Hematopoietic multipotent progenitor cell (in vitro differentiated cells): ENCODE measurements around the gene ANGPTL4. TPM values are rescaled to one million over a fixed set of nuclear protein-coding genes. Genes with fewer than 3 reads are reported as not detected.
A peak's percentile ranks its signal among the peaks of the same experiment; 100 is the strongest.
"Not testable (repeated sequence)": the region's sequence is repeated elsewhere in the genome, so short reads cannot be mapped to it uniquely, and the experiment has no call there.

Source experiments
- DNase-seq, 3 donors: peaks; one replicate each; pipeline ENCODE4 v3.0.0-alpha.2; 2011 to 2015; ENCODE audit warnings: low read depth in 2 of 3, low spot score in 2 of 3
- total RNA-seq: library from RNA; depleted of rRNA; stranded (reverse); fragments of >200 nt; gene quantifications from one replicate; pipeline ENCODE4 v1.2.3, GENCODE V29; 2012

Gene ANGPTL4
- total RNA-seq, 1 donor, result 0.27 TPM

DNA sequence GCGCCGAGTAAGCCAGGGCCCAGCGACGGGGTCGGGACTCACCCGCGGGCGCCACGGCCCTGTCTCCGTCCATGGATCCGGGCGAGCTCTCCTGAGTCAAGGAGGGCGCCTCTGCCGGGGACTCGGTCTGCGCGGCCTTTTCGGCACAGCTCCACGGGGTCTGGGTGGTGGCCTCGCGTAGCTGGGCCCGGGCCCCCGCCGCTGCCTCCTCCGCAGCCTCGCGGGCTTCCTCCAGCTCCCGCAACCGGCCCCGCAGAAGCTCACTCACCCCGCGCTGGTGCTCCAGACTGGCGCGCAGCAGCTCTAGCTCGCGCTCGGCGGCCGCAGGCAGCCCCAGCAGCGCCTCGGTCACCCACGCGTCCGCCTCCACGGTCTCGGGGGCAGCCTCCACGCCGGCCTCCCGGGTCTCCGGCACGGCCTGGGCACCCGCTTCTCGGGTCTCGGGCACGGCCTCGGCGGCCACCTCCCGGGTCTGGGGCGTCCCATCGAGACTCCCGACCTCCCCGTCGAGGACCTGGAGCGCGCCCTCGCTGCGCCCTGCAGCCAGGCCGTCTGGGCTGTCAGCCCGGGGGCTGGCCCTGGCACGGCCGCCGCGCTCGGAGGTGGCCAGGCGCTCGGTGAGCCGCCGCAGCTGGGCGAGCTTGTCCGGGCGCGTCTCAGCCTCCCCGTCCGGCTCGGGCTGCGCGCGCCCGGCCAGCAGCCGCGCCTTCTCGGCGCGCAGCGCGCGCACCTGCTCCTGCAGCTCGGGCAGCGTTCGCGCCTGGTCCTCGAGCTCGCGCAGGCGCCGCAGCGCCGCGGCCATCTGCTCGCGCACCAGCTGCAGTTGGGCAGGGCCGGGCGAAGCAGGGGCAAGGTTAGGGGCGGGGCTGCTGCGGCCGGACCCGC is 29.3 kb upstream of the ANGPTL4 start:
- DNase-seq, result peak in 1 of 3 donors; percentile 55

DNA sequence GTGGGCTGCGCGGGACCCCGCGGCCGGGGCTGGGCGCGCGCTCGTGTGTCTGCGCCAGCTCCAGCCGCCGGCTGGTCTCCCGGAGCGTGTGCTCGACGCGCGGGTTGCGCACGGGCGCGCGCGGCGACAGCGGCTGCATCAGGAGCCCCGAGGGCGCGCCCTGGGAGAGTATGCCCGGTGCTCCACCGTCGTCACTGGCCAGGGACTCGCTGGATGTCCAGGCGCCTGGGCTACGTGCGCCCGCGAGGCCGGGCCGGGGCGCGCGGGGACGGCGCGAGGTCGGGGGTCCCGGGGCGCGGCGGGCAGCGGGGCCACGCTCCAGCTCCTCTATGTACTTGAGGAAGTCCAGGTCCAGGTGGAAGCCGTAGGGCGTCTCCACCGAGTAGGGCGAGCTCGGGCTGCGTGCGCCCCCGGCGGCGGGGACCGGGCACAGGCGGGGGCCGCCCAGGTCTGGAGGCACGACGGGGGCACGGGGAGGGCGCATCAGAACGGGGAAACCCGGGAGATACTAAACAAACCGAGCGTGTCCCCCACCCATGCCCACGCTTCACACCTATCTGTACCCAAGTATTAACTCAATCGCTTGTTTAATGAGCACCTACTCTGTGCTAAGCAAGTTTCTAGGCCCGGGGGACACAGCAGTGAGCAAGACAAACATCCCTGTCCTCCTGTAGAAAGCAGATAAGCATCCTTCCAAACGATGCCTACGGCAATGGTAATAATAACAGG is 28.4 kb upstream of the ANGPTL4 start:
- no peak for DNase-seq

DNA sequence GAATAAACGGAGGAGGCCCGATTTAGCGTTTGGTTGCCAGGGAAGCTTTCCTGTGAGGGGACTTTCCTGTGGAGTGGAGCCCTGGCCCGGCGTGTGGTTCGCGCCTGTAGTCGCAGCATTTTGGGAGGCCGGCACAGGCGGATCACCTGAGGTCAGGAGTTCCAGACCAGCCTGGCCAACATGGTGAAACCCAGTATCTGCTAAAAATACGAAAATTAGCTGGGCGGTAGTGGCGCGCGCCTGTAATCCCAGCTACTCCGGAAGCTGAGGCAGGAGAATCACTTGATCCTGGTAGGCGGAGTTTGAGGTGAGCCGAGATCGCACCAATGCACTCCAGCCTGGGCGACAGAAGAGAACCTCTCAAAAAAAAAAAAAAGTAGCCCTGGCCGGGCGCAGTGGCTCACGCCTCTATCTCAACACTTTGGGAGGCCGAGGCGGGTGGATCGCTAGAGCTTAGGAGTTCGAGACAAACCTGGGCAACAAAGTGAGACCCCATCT is 27.8 kb upstream of the ANGPTL4 start:
- DNase-seq, result no peak

DNA sequence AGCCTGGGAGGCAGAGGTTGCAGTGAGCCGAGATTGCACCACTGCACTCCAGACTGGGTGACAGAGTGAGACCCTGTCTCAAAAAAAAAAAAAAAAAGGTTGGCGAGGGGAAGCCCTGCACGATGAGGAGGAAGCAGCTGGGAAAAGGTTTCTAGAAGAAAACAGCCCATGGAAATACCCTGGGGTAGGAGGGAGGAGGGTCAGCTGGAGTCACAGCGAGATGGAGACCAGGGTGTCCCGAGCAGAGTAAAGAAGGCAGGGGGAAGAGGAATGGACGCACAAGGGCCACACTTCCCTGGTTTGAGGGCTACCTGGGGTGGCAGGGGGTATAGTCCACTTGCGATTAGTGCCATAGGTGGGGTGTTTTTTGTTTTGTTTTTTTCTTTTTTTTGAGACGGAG is 27.3 kb upstream of the ANGPTL4 start:
- DNase-seq, result peak in 1 of 3 donors; percentile 33

DNA sequence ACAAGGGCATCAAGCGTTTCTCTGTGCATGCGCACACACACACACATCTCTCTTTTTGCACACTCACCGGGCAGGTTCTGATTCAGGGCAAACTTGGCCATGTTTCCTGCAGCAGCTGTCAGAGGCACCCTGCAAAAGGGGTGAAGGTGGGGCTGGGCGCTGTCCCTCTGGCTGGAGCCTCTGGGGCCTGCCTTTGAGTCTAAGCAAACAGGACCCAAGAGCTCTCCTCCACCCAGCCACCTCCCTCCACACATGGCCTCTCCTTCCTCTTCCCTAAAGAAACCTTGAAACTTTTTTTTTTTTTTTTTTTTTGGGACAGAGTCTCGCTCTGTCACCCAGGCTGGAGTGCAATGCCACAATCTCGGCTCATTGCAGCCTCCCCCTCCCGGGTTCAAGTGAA is 26.2 kb upstream of the ANGPTL4 start:
- DNase-seq, result no peak

DNA sequence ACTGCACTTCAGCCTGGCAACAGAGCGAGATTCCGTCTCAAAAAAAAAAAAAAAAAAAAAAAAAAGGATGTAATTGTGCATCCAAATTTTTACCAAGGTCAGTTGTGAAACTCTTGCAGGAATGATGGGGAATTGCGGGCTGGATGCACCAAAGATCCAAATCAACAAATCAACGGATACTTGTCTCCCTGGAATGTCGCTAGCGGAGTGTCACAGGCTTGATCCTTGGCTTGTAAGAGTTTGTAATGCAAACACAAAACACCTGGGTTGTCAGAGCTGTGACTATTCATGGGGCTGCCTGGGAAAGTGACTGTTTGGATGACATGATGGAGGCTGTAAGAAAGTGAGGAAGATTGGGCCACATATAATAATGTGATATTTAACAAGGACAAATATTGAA is 25.1 kb upstream of the ANGPTL4 start:
- no peak for DNase-seq

DNA sequence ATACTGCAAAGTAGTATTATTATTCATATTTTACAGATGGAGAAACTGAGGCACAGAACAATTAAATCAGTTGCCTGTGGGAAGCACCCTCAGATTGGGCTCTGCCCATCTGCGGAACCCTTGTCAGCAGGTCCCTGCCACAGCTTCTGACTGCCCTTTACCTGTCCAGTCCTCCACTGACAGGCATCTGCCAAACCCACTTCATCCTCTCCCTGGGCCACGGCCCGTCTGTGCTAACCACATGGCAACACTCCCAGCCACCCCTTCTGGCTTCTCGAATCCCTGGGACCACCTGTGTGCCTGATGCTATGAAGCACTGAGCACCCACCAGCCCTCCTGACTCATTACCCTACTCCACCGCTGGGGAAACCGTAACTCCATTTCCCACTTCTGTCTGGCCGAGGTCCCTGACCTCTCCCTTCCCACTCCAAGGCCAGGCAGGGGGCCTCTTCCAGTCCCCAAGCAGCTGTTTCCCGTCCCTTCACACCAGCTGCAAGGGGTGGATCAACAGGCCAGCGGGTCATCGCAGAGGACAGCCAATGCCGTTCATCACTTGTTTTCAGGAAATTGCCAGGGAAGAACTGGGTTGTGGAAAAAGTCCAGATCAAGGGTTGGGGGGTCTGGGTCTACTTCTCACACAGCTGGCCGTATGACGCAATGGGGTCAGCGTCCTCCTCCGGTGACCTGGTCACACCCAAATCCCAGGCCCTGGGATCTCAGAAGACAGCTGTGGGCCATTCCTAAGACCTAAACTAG is 23.4 kb upstream of the ANGPTL4 start:
- no peak for DNase-seq

DNA sequence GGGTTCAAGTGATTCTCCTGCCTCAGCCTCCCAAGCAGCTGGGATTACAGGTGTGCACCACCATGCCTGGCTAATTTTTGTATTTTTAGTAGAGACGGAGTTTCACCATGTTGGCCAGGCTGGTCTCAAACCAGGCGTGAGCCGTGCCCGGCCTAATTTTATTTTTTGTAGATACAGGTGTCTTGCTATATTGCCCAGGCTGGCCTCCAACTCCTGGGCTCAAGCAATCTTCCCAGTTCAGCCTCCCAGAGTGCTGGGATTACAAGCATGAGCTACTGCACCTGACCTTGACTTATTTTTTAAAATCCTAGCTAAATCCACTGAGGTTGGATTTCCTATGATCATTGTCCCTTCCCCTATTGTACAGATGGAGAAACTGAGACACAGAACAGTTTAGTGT is 22.5 kb upstream of the ANGPTL4 start:
- DNase-seq, result not testable (repeated sequence)

DNA sequence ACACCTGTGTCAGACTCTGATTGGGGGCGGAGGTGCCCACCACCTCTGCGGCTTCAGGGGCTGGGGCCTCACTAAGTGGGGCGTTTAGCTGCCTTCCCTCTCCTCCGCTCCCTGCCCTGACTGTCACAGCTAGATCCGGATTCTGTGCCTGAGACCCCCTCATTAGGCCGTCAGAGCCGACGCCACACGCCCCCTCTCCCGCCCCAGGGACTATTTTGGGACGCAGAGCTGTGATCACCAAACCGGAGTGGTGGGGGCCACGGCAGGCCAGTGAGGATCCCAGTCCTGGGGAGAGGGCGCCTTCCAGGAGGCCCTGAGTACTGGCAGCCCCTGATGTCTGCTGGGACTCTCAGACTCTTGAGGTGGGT is 21.7 kb upstream of the ANGPTL4 start:
- DNase-seq, result no peak

DNA sequence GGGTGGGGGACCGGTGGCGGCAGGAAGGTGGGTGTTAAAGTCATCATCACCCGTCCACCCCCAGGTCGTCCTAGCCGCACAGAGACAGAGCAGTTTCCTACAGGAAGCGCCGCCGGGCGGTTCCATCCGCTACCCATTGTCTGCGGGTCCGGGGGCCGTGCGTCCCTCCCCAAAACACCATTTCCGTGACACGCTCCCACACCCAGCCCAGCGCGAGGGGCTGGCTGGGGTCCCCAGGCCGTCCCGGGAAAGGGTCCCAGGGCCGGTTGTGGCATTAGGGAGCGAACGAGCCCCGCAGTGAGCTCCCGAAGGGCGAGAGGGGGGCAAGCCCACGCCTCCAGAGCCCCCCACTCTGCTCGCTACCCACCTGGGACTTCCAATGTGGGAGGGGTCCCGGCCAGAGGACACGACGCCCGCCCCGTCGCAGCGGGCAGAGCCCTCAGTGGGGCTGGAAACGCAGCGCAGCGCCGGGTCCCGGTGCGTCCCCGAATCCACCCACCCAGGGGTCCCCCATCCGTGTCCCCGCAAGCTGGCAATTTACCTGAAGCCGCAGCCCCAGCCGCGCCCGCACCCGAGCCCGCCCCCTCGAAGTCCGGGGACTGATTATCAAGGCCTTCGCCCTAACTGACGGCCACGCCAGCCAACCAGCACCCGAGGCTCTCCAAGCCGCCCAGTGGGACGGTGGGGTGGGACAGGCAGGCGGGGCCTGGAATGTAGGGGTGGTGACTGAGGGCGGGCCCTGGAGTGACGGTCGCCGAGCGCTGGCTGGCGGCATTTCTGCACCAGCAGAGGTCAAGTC is 21.1 kb upstream of the ANGPTL4 start, which contains the start of gene KANK3:
Gene KANK3 (minus strand): TSS at position 579 of the 799 bp plus-strand sequence. CDS start 5,434 bp downstream, outside the sequence.
- DNase-seq, result peak; percentile 64 to 95 (median 93)

DNA sequence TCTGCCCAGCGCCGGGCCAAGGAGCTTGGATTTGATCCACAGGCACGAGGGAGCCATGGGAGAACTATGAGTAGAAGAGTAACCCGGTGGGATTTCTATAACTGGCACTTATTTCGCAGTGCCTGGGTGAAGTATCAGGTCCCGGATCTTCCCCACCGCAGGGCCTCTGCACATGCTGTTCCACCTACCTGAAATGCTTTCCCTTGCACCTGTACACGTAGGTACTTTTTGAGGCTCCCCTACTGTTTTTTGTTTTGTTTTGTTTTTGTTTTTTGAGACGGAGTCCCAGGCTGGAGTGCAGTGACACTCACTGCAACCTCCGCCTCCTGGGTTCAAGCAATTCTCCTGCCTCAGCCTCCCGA is 20.5 kb upstream of the ANGPTL4 start:
- no peak for DNase-seq

DNA sequence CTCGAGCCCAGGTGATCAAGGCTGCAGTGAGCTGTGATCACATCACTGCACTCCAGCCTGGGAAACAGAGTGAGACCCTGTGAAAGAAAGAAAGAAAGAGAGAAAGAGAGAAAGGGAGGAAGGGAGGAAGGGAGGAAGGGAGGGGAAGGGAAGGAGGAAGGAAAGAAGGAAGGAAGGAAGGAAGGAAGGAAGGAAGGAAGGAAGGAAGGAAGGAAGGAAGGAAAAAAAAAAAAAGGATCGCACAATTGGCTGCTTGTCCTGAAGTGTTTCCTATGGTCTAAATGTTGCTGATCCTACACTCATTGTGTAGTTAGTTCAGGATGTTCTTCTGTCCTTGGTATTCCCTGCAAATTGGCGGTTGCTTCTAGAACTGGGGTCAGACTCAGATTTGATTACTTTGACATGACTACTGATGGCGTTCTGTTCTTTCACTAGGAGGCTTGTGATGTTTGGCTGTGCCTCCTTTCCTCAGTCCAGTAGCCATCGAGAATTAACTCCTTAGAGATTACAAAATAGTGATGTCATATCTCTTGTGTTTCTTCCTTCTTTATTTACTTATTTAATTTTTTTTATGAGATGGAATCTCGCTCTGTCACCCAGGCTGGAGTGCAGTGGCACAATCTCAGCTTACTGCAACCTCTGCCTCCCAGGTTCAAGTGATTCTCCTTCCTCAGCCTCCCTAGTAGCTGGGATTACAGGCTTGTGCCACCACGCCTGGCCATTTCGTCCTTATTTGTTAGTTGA is 14.2 kb upstream of the ANGPTL4 start:
- not testable (repeated sequence) for DNase-seq

DNA sequence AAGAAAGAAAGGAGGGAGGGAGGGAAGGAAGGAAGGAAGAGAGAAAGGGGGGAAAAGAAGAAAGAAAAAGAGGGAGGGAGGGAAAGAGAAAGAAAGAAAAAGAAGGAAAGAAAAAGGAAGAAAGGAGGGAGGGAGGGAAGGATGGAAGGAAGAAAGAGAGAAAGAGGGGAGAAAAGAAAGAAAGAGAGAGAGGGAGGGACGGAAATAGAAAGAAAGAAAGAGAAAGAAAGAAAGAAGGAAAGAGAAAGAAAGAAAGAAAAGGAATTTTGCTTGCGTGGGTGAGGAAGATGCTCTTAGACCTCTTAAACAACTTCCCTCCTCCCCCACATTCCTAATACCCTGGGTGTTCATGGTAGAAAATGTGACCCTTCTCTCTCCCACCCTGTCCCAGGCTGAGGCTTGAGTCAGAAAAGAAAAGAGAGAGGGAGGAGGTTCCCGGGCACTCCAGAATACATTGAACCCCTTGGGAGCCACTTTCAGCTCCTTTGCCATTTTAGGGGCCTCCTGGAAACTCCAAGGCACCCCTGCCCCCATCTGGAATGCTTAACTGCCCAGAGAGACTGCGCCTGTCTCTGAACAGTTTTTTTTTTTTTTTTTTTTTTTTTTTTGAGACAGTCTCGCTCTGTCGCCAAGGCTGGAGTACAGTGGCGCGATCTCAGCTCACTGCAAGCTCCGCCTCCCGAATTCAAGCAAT is 11.7 kb upstream of the ANGPTL4 start:
- DNase-seq, result no peak

DNA sequence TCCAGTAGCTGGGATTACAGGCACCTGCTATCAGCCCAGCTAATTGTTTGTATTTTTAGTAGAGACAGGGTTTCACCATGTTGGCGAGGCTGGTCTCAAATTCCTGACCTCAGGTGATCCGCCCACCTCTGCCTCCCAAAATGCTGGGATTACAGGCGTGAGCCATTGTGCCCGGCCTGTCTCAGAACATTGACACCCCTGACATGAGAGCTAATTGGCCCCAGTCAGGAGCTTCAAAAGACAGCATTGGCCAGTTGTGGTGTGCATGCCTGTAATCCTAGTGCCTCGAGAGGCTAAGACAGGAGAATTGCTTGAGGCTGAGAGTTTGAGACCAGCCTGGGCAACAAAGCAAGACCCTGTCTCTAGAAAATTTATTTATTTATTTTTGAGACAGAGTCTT is 11.1 kb upstream of the ANGPTL4 start:
- not testable (repeated sequence) for DNase-seq

DNA sequence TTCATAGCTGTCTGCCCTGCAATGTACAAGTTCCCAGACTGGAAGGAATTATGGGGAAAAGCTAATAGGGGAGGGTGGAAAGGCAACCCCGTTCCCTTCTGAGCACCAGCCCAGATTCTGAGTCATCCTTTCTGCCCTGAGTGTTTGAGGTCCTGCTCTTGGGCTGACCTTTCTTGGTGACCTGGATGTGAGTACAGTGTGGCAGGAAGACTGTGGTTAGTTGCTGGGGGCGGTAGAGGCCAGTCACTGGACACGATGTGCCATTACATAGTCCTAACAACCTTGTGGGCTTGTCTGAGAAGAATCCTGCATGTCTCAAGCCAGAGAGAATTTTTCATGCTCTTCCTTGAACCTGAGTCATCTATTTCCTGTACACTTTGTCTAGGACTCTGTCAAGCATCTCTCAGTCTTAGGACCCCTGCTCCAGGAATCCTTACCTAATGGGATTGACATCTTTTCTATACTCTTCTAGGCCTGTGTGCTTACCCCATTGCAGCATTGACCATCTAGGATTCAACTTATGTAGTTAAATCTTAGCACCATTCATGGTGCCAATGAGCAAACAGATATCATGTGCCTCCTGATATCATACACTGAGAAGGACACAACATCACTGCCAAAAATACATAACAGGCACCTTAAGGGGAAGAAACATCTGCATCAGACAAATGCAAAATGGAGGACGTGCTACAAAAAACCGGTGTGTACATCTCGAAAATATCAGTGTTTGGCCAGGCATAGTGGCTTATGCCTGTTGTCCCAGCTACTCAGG is 8.1 kb upstream of the ANGPTL4 start:
- DNase-seq, result no peak

DNA sequence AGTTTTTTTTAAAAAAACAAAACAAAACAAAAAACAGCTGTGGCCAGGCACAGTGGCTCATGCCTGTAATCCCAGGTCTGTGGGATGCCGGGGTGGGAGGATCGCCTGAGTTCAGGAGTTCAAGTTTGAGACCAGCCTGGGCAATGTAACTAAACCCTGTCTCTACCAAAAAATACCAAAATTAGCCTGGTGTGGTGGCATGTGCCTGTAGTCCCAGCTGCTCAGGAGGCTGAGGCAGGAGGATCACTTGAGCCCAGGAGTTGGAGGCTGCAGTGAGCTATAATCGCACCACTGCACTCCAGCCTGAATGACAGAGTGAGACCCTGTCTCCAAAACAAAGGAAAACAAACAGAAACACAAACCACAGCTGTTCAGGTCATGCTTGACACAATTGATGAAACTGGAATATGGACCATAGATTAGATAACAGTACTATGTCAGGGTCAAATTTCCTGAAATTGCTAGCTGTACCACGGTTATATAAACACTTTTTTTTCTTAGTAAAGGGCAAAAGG is 6.9 kb upstream of the ANGPTL4 start:
- no peak for DNase-seq

DNA sequence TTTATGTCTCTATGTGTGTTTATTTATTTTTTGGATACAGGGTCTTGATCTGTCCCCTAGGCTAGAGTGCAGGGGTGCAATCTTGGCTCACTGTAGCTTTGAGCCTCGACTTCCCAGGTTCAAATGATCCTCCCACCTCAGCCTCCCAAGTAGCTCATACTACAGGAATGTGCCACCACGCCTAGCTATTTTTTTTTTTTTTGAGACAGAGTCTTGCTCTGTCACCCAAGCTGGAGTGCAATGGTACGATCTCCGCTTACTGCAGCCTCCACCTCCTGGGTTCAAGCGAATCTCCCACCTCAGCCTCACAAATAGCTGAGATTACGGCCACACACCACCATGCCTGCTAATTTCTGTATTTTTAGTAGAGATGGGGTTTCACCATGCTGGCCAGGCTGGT is 5.0 kb upstream of the ANGPTL4 start:
- DNase-seq, result no peak

DNA sequence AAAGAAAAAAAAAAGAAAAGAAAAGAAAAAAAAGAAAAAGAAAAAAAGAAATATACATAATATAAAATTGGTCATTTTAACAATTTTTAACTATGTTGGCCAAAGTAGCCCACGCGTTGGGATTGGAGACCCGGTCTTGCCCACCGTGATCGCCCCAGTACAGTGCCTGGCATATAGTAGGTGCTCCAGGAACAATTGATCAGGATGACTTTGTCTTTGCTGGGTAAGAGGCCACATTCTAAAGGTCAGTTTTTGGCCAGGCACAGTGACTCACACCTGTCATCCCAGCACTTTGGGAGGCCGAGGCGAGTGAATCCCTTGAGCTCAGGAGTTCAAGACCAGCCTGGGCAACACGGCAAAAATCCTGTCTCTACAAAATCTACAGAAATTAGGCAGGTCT is 3.8 kb upstream of the ANGPTL4 start:
- no peak for DNase-seq
